ENCODE results near the gene ZNF536. TPM values are rescaled to one million over a fixed set of nuclear protein-coding genes. Genes with fewer than 3 reads are reported as not detected.

The ZNF536 gene
- polyA plus RNA-seq, 5 donors, result 2.6 to 4.7 (median 4.3) TPM

DNA sequence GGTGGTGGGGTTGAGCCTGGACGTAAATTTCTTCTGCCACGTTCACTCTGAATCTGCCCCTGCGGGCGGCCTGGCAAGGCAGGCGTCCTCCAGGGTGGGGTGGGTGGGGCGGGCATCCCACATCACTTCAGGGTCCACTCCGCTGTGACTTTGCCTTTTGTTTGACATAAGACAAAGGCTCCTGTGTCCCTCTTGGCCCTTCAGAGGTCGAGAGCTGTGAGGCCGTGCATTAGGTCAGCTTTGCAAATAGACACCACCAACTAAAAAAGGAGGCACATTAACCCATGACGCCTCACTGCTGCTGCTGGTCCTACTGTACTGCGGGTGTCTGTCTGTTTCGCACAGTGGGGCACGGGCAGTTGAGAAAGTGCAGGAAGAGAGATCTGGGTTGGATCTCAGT is 10.5 kb upstream of the ZNF536 start:
- no peak for DNase-seq

DNA sequence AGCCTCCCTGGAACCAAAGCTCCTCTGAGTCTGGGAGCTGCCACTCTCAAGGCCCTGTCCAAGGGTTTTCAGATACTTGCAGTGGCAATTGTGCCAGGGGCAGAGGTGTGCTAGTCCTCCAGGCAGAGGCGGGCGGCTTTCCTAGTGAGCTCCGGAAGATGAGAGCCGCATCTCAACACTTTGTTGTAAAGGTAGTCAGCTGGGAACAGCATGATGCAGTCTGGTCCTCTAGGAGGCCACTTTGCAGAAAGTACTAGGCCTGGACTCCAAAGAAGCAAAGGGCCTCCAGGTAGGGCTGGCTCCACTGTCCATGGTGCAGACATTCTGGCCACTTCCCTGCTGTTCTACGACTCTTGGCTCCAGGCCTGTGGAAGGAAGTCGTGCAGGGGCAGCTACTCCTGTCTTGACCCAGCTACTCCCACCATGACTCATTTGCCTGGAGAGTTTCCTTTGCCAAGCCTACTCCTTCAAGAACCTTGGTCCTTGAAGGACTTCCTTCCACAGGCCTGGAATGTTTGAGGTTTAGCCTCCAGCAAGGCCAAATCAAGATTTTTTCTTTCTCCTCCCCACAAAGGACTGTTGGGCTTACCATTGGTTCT is 9.9 kb upstream of the ZNF536 start:
- DNase-seq, result no peak

DNA sequence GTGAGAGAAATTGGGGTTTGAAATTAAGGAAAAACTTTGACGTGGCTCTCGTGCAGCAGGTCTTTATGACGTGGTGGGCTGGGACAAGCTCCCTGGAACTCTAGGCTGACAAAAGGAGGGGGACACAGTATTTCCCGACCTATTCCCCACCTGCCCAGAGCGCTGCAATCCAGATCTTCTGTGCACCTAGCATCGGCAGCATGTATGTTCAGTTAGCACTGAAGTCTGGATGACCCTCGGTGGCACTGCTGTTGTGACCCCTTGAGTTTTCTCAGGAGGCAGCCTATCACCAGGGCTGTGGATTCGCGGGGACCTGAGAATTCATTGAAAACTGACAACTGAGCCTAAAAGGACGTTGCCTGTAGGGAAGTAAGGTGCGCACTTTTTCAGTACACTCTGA is 9.1 kb upstream of the ZNF536 start:
- DNase-seq, result no peak

DNA sequence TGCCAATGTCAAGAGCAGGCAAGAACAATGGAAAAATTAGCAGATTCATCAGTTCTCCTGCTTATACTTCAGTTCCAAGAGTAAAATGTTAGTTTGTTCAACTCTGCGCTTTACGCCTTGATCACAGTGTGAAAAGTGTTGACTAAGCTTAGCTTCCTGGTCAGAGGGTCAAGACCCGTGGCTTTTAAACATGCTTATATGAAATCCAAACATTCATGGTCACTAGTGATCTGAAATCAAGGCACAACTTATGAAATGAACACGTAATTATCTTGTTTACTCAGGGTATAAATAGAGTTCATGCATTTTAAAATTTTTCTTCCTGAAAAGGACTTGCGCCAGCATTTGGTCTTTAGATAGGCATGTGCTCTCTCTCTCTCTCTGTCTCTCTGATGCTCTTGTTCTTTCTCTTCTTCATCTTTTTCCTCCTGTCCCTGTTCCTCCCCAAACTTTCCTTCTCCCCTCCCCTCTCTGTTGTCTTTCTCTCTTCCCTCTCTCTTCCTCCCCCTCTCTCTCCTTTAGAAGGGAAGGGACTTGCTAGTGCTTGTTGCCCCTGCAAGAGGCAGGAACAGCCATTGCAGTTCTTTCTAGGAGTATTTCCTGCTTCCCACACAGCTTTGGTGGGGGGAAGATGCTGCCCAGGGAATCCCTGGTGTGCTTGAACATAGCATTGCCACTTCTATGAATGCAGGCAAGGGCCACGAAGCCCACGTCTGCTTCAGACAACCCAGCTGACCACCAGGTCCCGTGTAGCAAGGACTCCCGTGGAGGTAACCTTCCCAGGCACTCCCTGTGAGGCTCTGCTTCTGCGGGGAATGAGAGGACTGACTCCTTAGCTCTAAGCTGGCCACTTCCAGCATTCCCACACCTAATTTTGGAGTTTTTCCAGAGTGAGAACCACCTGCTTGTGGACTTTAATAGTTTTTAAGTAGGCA is 7.1 kb upstream of the ZNF536 start:
- DNase-seq, result peak; percentile 25 to 32

DNA sequence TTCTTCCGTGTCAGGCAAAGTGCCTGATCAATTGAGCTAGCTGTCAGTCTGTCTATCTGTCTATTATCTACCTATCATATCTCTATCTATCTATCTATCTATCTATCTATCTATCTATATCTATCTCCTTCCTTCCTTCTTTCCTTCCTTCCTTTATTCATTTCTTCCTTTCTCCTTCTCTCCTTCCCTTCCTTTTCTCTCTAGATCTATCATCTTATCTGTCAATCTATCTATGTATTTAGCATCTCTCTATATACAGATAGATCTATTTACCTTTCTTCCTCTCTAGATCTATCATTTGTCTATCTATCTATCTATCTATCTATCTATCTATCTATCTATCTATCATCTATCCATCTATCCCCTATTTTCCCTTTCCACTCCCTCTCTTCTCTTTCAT is 5.9 kb upstream of the ZNF536 start:
- DNase-seq, result no peak

DNA sequence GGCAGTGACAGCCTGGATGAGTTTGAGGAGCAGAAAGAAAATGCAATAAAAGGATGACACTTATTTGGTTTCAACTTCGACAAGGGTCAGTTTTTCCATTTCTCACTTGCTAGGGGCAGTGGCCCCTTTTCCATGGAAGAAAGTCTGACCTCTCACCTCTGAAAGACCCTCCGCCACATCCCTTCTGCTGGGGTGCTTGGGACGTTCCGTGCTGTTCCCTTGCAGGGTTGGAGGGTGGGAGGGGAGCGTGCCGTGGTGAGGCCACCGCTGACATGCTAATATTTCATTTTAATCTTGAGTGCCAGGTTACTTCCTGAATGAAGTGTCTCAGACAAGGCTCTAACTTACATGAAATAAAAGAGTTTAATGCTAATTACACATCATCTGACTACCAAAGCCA is 5.2 kb upstream of the ZNF536 start:
- DNase-seq, result no peak

DNA sequence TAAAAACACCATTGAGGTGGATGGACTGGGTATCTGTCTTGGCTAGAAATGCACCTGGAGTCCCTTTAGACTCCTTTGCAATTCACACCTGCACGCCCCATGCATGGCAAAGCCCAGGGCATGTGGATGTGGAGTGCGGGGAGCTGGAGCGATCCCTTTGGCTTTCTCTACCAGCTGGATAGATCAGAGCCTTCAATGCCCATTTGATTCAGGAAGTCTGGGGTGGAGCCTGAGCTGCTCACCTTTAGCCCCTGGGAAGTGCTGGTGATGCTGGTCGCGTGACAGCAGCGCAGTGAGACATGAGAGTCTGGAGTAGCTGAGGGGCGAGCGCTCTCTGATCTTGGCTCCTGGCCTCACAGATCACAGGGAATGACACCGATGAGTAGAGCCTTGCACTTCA is 4.8 kb upstream of the ZNF536 start:
- DNase-seq, result no peak

DNA sequence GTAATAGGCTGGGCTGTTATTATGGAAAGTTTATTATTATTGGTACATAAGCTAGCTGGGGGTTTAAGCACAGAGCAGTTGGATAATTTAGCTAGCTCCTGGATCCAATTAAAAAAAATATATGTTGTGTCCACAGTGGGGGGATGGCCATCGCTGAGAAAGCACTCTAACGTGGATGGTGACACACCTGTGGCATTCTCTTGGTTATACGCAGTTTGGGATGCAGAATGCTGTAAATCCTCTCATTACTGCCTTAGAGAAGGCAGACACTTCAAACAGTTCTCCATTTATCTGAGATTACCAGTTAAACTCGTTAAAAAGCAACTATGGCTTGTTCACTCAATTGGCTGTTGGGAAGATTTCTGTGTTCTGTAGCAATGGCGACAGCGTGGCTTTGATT is 2.4 kb upstream of the ZNF536 start:
- DNase-seq, result no peak

DNA sequence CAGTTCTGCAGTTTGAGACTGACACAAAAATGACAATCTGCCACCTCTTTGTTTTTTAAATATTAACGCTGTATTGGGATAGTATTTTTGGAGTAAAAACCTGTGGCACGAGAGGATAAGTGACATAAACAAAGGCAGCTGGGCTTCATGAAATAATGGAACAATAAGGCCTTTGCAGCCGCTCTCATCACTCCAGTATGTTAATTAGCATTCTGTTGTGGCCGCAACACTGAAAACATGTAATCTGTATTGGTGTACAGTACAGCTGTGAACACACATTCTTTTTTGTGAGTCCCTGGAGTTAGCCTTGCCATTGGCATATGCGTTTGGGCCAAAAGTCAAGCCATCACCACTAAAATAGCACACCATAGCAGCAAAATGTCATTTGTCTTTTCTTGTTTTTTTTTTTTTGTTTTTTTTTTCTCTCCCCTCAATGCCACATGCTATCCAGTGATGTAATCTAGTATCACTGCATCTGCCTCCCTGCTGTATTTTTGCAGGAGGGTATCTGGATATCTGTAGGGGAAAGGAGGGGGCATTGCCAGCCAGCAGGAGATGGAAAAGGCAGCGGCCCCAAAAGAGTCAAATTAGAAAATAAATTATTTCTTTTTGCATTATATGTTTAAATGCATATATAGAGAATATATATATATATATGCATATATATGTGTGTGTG is 885 bp upstream of the ZNF536 start:
- DNase-seq, result no peak

DNA sequence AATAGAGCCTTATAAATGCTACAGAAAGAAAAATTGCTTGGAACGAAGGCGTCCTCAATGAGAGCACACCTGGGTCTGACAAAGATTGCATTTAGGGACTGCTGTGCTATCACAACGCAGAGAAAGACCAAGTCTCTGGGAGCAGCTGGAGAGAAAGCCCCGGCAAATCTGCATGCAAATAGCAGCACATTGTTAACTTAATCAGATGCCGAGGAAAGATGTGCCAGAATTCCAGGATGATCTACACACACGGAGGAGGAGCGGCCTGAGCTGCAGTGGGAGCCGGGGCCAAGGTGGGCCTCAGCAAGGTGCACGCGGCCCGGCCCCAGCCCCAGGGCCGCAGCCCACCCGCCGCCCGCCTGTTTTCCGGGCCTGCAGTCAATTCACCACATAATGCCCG is 1.4 kb downstream of the ZNF536 start:
- DNase-seq, result no peak

DNA sequence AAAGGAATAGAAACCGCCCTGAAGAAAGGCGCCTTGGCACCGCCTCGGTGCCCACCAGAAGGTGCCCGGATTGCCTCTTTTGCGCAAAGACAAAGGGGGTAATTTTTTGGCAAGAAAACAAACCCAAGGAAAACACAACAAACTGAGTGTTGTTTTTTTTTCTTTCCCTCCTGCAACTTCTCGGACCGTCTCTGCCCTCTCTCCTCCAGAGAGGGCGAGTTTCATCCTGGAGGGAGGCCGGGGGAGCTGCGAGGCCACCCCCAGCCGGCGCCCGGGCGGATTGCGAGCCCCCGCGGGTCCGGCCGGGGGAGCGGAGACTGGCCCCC is 2.3 kb downstream of the ZNF536 start:
- no peak for DNase-seq

DNA sequence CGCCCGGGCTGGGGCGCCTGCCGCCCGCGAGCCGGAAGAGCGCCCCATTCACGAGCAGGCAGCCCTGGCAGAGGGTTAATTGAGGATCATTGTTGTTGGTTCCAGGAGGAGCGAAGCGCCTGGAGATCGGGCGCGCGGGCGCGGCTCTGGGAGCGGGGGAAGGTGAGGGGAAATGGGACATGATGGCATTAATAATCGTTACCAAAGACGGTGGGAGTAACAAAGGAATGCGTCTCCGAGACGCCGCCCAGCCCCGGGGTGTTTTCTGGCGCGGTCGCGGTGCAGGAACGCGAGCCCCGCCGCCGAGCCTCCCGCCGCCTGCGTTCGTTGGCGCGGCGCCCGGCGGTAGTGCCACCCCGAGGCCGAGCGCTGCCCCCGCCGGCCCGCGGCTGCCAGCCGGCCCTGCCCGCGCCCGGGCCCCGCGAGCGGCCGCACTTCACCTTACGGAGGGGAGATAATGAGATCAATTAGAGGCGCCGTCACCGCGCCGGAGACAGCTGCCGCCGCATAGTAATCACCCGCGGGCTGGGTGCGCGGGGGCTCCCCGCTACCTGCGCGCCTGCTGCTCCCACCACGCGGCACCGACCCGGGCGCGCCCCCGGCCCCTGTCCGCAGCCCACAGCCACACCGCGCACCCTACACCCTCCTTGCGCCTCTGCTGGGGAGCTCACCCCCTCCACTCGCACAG is 2.8 kb downstream of the ZNF536 start:
- DNase-seq, result peak in 1 of 2 donors; percentile 16

DNA sequence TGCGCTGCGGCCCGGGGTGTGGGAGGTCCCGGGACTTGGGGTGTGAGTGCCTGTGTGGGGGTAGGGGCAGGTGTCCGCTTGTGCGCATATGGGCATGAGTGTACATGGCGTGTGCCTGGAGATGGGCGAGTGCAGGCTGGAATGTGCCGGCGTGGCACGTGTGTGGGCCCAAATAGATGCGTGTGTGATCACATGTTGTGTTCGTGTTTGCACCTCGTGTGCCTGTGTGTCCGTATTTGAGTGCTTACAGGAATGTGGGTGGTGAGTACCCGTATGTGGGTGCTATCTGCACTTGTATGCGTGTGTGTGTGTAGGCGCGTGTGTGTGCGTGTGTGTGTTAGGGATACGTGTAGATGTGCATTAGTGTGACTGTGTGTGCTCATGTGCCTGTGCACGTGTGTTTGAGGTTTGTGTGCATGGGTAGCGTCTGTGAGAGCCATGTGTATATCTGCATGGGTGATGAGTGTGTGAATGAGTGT is 3.4 kb downstream of the ZNF536 start:
- DNase-seq, result no peak

DNA sequence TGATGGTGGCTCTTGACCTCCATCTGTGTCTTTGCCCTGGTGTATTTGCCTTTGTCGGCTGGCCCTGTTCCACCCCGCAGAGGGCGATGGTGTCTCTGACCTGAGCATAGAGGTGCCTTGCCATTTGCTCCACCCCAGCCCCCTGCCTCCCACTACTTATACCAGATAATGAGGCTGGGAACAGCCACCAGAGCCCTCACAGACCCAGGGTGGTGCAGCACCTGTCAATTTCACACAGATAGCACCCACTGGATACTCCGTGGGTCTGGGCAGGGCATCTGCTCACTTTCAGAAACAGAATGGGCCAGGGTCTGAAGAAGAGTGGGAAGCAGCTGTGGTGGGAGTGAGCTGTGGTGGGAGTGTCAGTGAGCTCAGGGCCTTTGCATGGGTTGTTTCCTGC is 4.1 kb downstream of the ZNF536 start:
- no peak for DNase-seq

DNA sequence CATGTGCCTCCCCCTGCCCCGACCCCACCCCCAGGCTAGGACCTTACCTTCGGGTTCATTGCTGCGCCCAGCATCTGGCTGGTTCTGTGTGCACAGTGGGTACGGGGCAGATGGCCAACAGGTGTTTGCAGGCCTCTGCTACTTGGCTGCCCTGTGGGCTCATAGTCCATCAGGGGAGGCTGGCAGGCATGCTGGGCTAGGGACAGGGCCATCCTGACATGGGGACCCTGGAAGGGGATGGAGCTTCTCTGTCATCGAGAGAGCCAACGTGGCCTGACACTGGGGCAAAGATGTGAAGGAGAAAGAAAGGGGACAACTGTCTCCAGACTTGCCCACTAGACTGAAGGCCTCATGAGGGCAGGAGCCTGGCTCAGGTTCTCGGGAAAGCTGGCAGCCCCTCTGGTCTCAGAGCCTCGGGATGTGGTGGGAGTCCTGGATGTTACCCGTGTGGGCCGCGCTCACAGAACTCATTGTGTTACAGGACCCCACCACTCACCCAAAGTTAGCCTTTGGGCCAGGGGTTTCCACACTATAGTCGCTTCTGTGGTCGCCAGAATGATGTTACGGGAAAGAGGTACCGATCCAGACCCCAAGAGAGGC is 4.7 kb downstream of the ZNF536 start:
- no peak for DNase-seq

DNA sequence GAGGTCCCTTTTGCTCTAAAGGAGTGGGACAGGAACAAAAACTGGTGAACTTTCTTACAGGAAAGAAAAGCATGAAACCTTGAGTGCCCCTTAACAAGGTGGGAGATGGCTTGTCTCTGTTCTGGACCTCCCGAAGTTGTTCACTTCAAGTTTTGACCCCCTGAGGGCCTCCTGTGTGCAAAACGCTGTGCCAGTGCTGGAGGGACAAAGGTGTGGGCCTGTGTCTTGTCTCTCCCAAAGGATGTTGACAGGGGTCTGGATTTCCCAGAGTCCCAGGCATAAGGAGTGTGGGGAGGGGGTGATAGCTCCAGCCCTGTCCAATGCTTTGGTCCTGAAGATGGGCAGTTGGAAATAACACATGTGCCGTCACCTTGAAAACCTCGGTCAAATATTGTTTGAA is 6.5 kb downstream of the ZNF536 start:
- DNase-seq, result no peak

DNA sequence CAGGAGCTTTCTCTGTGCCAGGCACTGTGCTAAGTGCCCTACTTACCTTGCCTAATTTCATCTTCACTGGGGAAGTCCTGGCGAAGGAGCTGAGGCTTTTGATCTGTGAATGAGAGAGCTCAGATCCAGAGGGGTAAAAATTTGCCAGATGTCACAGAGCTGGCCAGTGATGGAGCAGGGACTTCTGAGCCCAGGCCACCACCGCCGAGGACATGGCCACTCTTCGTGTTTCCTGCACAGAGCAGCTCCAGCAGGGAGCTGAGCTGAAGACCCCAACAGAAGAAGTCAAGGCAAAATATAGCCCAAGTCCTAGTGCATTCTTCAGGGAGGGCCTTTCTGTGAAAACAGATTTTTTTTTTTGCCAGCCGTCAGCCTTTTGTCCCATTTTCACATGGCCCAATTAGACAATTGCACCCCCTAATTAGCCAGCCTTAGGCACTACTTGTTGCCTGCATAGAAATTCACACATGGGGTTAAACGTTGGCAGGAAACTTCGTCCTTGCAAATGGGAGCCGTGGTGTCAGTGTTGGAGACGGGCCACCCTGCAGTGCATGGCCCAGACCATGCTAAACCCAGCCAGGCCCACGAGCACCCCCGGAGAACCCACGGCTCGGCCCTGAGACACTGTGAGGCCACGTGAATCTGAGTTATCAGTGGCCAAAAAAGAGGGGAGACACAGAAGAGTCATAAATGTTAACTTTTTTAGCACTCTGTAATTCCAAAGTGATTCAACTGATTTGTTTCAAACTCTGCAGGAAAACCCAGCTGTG is 7.8 kb downstream of the ZNF536 start:
- DNase-seq, result no peak

DNA sequence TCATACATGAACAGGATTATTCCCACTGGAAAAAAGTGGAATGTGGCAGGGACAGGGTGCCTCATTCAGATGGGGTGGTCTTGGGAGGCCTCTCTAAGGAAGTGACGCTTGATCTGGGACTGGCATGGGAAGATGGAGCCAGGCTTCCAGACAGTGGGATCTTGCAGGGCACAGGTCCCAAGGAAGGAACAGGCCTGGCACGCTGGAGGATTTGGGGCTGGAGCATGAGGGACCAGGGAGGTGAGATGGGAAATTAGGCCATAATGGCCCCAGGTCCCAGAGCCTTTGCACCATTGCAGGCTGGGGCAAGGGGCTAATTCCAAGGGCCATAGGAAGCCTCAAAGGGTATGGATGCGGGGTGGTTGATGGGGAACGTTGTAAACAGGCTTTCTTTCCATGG is 9.2 kb downstream of the ZNF536 start:
- DNase-seq, result no peak

DNA sequence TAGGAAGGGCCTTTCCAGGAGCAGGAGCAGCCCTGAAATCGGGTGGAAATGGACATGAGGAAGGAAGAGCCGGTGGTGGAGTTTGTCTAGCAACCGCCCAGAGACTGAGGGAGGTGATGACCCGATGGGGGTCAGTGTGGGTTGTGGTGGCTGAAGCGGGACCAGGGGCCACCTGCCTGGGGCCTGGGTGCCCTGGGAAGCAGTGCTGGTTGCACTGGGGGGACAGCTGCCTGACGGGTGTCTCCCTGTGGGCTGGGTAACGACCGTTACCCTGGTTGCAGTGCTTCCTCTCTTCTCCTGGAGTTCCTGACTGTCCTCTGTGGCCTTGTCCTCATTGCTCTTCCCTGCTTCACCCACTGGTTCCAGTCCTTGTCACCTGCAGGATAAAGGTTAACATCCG is 13.0 kb downstream of the ZNF536 start:
- no peak for DNase-seq

DNA sequence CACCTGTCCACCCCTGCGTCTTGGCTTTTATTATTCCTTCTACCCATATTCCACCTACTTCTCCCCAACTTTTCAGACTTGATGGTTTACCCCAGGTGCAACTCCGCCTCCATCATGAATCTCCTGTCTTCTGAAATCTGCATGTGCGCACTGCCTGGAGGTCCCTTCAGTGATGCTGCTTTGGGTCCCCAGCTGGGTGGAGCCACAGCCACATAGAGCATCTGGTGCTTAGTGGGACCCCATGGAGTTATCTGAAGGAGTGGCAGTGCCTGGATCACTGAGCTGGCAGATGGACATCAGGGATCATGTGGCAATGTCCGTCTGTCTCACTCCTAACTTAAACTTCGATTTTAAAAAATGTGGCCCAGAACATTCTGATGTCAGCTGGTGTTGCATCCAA is 13.5 kb downstream of the ZNF536 start:
- no peak for DNase-seq

DNA sequence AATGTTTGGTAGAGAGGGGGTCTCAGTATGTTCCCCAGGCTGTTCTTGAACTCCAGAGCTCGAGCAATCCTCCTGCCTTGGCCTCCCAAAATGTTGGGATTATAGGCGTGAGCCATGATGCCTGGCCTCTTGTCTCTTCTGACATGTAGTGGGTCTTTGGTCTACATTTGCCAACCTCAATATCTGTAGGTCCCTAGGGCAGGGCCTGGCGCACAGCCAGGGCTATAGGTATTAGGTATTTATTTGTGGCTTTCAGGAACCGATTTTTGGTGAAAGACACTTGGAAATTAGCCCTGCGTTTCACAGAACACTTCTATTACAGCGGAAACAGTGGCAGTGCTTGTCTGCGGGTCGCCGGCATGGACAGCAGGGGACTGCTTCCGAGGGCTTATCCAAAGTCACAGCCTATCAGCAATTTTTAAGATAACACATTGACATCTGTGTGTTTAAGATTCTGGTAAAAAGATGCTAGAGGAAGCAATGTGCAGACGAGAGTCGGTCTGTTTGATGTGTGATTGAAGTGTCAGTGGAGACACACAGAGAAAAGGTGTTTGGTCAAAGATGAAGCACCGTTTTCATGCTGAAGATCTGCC is 14.5 kb downstream of the ZNF536 start:
- DNase-seq, result no peak
